Kidney epithelial cell (primary cell): ENCODE measurements around the gene PRKG1. TPM values are rescaled to one million over a fixed set of nuclear protein-coding genes. Genes with fewer than 3 reads are reported as not detected.

Source experiments
- DNase-seq: peaks from one replicate; pipeline ENCODE4 v3.0.0-alpha.2; 2010; ENCODE audit warnings: low read depth
- H3K27me3 ChIP-seq: 2 replicates; pipeline ENCODE4 v1.6.0; 2011; ENCODE audit warnings: low read length; ENCODE audit not compliant: control insufficient read depth, insufficient read depth
- H3K36me3 ChIP-seq: 2 replicates; pipeline ENCODE4 v1.5.1; 2011; ENCODE audit warnings: low read length; ENCODE audit not compliant: control insufficient read depth, insufficient read depth
- H3K4me3 ChIP-seq: 2 replicates; pipeline ENCODE4 v1.5.1; 2011; ENCODE audit warnings: low read depth, mild to moderate bottlenecking, control low read depth, low read length
- total RNA-seq: library from RNA; depleted of rRNA; stranded (reverse); fragments of >200 nt; gene quantifications from 2 replicates; pipeline ENCODE4 v1.2.3, GENCODE V29; 2015
- TF ChIP-seq, protein P1 (sequence below): IDR thresholded peaks from 2 replicates; pipeline ENCODE4 v1.5.1; 2011; ENCODE audit warnings: mild to moderate bottlenecking, moderate library complexity, low read length, control low read depth, inconsistent platforms; ENCODE audit not compliant: insufficient read depth, poor library complexity, severe bottlenecking

The PRKG1 gene
- total RNA-seq, 1 donor from 2014 or later: 1.3 TPM

DNA sequence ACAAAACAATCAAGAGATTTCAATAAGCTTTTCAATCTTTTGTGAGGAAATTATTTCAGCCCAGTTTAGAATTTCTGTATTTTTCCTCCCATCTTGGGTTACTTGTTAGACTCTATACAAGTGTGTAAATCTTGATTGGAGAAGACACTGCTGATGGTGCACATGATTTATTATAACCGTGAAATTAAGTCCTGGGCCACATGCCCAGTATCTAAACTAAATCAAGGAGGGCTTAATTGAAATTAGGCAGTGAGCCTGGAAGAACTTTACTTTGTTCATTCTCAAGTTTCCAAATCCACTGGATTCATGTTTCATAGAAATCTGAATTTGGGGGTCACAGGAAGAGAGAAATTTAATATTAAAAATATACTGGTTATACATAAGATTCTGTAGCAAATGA lies 580.6 kb downstream of the PRKG1 start:
- no peak overlapping the region for H3K4me3 ChIP-seq
- no peaks in the 10 kb centered on the region for H3K27me3 ChIP-seq
- H3K36me3 ChIP-seq: no peaks in the 10 kb centered on the region
- TF ChIP-seq, protein P1, sequence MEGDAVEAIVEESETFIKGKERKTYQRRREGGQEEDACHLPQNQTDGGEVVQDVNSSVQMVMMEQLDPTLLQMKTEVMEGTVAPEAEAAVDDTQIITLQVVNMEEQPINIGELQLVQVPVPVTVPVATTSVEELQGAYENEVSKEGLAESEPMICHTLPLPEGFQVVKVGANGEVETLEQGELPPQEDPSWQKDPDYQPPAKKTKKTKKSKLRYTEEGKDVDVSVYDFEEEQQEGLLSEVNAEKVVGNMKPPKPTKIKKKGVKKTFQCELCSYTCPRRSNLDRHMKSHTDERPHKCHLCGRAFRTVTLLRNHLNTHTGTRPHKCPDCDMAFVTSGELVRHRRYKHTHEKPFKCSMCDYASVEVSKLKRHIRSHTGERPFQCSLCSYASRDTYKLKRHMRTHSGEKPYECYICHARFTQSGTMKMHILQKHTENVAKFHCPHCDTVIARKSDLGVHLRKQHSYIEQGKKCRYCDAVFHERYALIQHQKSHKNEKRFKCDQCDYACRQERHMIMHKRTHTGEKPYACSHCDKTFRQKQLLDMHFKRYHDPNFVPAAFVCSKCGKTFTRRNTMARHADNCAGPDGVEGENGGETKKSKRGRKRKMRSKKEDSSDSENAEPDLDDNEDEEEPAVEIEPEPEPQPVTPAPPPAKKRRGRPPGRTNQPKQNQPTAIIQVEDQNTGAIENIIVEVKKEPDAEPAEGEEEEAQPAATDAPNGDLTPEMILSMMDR: no peak
- no peak for DNase-seq

DNA sequence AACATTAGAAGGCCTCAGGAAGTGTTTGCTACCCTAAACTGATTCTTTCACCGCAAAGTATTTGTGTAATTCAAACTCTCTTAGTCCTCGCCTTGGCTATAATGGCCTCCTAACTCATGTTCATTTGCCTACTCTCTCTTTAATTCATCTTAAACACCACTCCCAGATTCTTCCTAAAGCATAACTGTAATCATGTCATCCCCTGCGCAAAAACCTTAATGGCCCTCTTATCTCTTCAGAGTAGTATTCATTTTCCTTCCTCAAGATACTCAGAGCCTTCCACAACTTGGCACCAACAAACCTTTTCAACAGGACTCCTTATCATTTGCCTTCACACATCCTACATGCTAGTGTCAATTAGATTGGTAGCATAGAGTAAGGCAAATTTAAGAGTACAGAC lies 582.2 kb downstream of the PRKG1 start:
- H3K36me3 ChIP-seq: no peaks in the 10 kb centered on the region
- H3K27me3 ChIP-seq: no peaks in the 10 kb centered on the region
- DNase-seq: no peak
- H3K4me3 ChIP-seq: no peak overlapping the region
- TF ChIP-seq, protein P1: no peak

DNA sequence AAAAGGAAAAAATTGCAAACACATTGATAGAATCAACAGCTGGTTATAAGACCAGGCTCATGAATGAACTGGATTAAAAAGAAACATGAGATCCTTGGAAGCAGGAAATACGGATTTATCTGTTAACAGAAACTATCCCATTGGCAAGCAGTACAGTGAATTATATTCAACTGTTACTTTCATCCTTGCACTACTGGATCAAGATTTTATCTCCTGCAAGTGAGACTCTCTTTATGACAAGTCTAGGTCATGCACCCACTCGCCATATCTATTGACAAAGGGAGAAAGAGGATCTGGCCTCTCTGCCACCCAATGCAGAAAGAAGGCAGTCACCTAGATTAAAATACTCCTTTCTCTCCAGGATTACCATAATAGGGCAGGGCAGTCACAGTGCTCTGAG lies 583.7 kb downstream of the PRKG1 start:
- Histone ChIP-seq H3K27me3 (no peaks in the 10 kb centered on the region), H3K4me3 (no peak overlapping the region), H3K36me3 (no peaks in the 10 kb centered on the region)
- TF ChIP-seq, protein P1: no peak
- no peak for DNase-seq

DNA sequence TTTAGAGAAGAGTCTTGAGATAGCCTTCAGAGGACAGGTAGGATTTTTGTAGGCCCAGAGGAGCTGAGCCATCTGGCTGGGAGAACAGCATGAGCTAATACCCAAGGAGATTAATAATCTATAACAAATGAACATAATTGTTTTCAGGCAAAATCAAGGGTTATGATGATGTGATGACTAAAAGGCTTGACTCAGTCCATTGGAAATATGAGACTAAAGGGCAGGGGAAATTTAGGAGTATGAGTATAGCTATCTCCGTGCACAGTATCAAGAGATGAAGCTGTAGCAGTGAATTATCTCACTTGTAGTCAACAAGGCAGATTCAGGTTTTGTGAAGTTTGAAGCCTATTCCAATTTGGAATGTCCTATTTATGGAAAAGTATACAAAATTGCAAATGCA lies 585.1 kb downstream of the PRKG1 start:
- Histone ChIP-seq H3K4me3 (no peak overlapping the region), H3K36me3 (no peaks in the 10 kb centered on the region), H3K27me3 (no peaks in the 10 kb centered on the region)
- no peak for DNase-seq
- TF ChIP-seq, protein P1: no peak

DNA sequence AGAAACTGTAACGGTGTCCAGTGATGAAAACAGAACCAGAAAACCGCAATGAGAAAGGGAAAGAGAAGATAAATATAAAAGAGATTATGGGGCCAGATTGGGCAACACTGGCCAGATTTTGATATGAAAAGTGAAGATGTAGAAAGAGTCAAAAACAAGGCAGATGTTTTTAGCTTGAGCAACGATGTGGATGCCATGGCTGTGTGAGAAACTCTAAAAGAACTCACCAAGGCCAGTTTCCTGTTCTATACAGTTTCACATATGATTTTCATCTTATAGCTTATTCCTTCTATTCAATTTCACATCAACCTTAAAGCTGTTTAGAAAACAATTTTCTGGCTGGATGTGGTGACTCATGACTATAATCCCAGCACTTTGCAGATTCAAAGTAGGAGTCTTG lies 588.8 kb downstream of the PRKG1 start:
- Histone ChIP-seq H3K36me3 (no peaks in the 10 kb centered on the region), H3K27me3 (no peaks in the 10 kb centered on the region), H3K4me3 (no peak overlapping the region)
- no peak for DNase-seq
- TF ChIP-seq, protein P1: no peak

DNA sequence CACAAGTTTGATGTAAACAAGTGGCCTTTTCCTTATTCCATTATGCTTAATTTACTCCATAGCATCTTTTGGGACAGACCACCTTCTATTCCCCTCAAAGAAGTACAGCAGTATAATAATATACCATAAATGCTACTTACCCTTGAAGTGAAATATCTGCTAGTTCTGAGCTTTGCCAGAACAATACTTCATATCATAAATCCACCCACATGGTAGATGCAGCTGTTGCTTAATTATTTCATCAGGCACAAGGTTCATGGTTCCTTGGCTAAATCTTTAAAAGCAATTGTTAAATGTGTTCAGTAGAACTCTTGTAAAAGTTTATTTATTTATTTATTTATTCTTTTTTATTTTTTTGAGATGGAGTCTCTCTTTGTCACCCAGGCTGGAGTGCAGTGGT lies 592.2 kb downstream of the PRKG1 start:
- Histone ChIP-seq H3K36me3 (no peaks in the 10 kb centered on the region), H3K27me3 (no peaks in the 10 kb centered on the region), H3K4me3 (no peak overlapping the region)
- no peak for DNase-seq
- TF ChIP-seq, protein P1: no peak
